Sigmoid colon (tissue), 4 donors: Measurements from ENCODE around the gene EPHA1.

Experiments
- CTCF ChIP-seq, 4 experiments: fragments of 450-650 bp in 3 of 4; fragments of 200-600 bp in 1 of 4; IDR thresholded peaks; one replicate each; pipeline ENCODE4 v1.5.1; 2016 to 2019; ENCODE audit warnings: antibody characterized with exemption in 4 of 4, mild to moderate bottlenecking in 3 of 4, moderate library complexity in 2 of 4
- POLR2A ChIP-seq, 2 donors: fragments of 450-650 bp; IDR thresholded peaks; one replicate each; pipeline ENCODE4 v1.6.1; 2016; ENCODE audit warnings: antibody characterized with exemption in 2 of 2, mild to moderate bottlenecking in 2 of 2, moderate library complexity in 2 of 2
- POLR2AphosphoS5 ChIP-seq, 4 donors: sonication (generic); formaldehyde crosslinking; IDR thresholded peaks; one replicate each; pipeline ENCODE4 v1.6.1; 2017; ENCODE audit warnings: antibody characterized with exemption in 4 of 4

DNA sequence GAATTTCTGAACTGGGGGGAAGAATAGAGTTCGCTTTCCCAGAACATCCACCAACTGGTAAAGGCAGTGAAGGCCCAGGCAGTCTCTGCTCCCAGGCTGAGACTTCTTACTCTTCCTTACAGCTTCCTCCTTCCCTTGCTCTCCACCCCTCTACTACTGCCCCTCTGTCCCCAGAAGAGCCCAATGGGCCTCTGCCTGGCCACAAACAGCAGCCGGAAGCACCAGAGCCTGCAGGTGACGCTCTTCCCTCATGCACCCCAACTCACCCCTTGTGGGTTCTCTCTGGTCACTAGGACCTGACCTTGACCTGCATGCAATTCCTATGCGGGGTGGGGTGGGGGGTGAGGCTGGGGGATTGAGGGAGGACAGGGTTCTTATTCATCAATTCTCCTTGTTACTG, 62.6 kb downstream of the EPHA1 start:
- TF ChIP-seq CTCF (IDR thresholded peaks at IDR 0.05) (no peak), POLR2AphosphoS5 (IDR thresholded peaks at IDR 0.05) (no peak), POLR2A (IDR thresholded peaks at IDR 0.05) (no peak)
